Measurements from ENCODE around the gene SCN2A. TPM values are rescaled to one million over a fixed set of nuclear protein-coding genes. Genes with fewer than 3 reads are reported as not detected.
A peak's percentile ranks its signal among the peaks of the same experiment; 100 is the strongest.

The SCN2A gene
- total RNA-seq, 1 donor from 2014 or later, result 2.9 TPM

- Mint-ChIP-seq H3K36me3 (no peaks in the 10 kb centered on the region), H3K27me3 (ENCODE audit: low read depth) (no peaks in the 10 kb centered on the region)
- peak; percentile 89 for TF ChIP-seq CTCF (IDR thresholded peaks at IDR 0.05; ENCODE audit: unreplicated experiment)
These were observed 162.2 kb downstream of the SCN2A start for GRCh38 chr2:165401285-165401852.

GRCh38 chr2:165402162-165402561, 162.9 kb downstream of the SCN2A start:
- H3K36me3 Mint-ChIP-seq, result no peaks in the 10 kb centered on the region

More at GRCh38 chr2:165401285-165401852, 162.2 kb downstream of the SCN2A start:
- H3K4me1 Mint-ChIP-seq, result peaks cover 22% of the 10 kb centered on the region
- no peak overlapping the region for H3K27ac Mint-ChIP-seq
- DNase-seq (ENCODE audit: low spot score in 2 of 2, unreplicated experiment in 2 of 2), result no peak
- no peaks in the 10 kb centered on the region for H3K9me3 Mint-ChIP-seq
- H3K4me3 Mint-ChIP-seq, result no peak overlapping the region

DNA sequence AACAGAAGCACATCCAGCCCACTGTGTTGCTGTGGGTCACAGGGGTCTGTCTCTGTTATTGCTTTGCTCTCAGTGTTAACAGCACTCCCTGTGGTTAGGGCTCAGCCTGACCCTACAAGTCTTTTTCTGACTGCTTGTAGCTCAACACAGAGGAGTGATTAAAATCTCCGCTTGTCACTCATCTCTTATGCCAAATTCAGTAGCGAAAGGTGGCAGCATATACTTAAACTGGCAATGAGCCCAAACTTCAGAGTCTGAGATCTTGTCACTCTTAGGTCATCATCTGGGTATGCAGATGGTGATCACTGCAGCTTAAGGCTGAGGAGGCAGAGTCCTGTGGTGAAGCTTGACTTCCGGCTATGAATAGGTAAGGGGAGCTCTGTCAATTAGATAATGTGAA, 167.0 kb downstream of the SCN2A start:
- Mint-ChIP-seq H3K4me1 (peaks cover 34% of the 10 kb centered on the region), H3K9me3 (no peaks in the 10 kb centered on the region), H3K4me3 (no peak overlapping the region), H3K36me3 (no peaks in the 10 kb centered on the region), H3K27ac (no peak overlapping the region), H3K27me3 (ENCODE audit: low read depth) (no peaks in the 10 kb centered on the region)
- TF ChIP-seq CTCF (IDR thresholded peaks at IDR 0.05; ENCODE audit: unreplicated experiment), result no peak
- no peak for DNase-seq (ENCODE audit: low spot score in 2 of 2, unreplicated experiment in 2 of 2)

More at GRCh38 chr2:165402162-165402561, 162.9 kb downstream of the SCN2A start:
- H3K27me3 Mint-ChIP-seq (ENCODE audit: low read depth), result no peaks in the 10 kb centered on the region
- no peak overlapping the region for H3K27ac Mint-ChIP-seq
- H3K4me1 Mint-ChIP-seq, result peaks cover 26% of the 10 kb centered on the region
- H3K9me3 Mint-ChIP-seq, result no peaks in the 10 kb centered on the region
- no peak overlapping the region for H3K4me3 Mint-ChIP-seq
- TF ChIP-seq CTCF (IDR thresholded peaks at IDR 0.05; ENCODE audit: unreplicated experiment), result no peak
- DNase-seq (ENCODE audit: low spot score in 2 of 2, unreplicated experiment in 2 of 2), result no peak

- no peak for DNase-seq (ENCODE audit: low spot score in 2 of 2, unreplicated experiment in 2 of 2)
- Mint-ChIP-seq H3K27me3 (ENCODE audit: low read depth) (no peaks in the 10 kb centered on the region), H3K36me3 (no peaks in the 10 kb centered on the region), H3K4me1 (peaks cover 23% of the 10 kb centered on the region), H3K4me3 (no peak overlapping the region), H3K9me3 (no peaks in the 10 kb centered on the region), H3K27ac (no peak overlapping the region)
- no peak for TF ChIP-seq CTCF (IDR thresholded peaks at IDR 0.05; ENCODE audit: unreplicated experiment)
These were observed 168.3 kb downstream of the SCN2A start for GRCh38 chr2:165407466-165407865.

GRCh38 chr2:165408186-165408585, 169.0 kb downstream of the SCN2A start:
- no peak overlapping the region for H3K4me3 Mint-ChIP-seq
- H3K27ac Mint-ChIP-seq, result peak overlapping the region; percentile 48
- H3K36me3 Mint-ChIP-seq, result no peaks in the 10 kb centered on the region
- no peak for DNase-seq (ENCODE audit: low spot score in 2 of 2, unreplicated experiment in 2 of 2)
- H3K4me1 Mint-ChIP-seq, result peaks cover 19% of the 10 kb centered on the region
- no peak for TF ChIP-seq CTCF (IDR thresholded peaks at IDR 0.05; ENCODE audit: unreplicated experiment)
- H3K27me3 Mint-ChIP-seq (ENCODE audit: low read depth), result no peaks in the 10 kb centered on the region
- H3K9me3 Mint-ChIP-seq, result no peaks in the 10 kb centered on the region

DNA sequence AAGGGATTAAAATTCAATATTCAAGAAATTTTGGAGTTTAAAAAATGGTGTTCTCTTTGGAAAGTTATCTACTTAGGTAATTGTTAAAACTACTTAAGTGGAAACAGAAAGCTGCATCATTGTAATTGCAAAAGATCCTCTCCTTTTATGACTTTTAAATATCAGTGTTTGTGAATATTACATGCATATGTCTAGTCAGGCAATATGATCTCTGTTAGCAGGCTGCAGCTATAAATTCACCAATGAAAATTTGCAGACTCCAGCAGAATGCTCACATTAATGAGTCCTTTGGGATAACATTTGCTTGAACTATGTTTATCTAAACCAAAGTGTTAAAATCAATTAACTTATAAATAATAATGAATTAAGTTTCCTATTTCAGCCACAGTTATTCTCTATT, 171.1 kb downstream of the SCN2A start:
- H3K36me3 Mint-ChIP-seq, result no peaks in the 10 kb centered on the region
- no peak for TF ChIP-seq CTCF (IDR thresholded peaks at IDR 0.05; ENCODE audit: unreplicated experiment)

More for the DNA sequence above, 171.1 kb downstream of the SCN2A start:
- peaks cover 15% of the 10 kb centered on the region for H3K4me1 Mint-ChIP-seq
- no peak overlapping the region for H3K27ac Mint-ChIP-seq
- H3K27me3 Mint-ChIP-seq (ENCODE audit: low read depth), result no peaks in the 10 kb centered on the region
- peaks cover 5% of the 10 kb centered on the region for H3K9me3 Mint-ChIP-seq
- no peak overlapping the region for H3K4me3 Mint-ChIP-seq
- no peak for DNase-seq (ENCODE audit: low spot score in 2 of 2, unreplicated experiment in 2 of 2)

All from mesothelial cell of epicardium (in vitro differentiated cells).